Measurements from ENCODE around the gene ASB12.
"Not testable (repeated sequence)": the region's sequence is repeated elsewhere in the genome, so short reads cannot be mapped to it uniquely, and the experiment has no call there.

Gene ASB12, protein sequence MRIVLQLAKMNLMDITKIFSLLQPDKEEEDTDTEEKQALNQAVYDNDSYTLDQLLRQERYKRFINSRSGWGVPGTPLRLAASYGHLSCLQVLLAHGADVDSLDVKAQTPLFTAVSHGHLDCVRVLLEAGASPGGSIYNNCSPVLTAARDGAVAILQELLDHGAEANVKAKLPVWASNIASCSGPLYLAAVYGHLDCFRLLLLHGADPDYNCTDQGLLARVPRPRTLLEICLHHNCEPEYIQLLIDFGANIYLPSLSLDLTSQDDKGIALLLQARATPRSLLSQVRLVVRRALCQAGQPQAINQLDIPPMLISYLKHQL

DNA sequence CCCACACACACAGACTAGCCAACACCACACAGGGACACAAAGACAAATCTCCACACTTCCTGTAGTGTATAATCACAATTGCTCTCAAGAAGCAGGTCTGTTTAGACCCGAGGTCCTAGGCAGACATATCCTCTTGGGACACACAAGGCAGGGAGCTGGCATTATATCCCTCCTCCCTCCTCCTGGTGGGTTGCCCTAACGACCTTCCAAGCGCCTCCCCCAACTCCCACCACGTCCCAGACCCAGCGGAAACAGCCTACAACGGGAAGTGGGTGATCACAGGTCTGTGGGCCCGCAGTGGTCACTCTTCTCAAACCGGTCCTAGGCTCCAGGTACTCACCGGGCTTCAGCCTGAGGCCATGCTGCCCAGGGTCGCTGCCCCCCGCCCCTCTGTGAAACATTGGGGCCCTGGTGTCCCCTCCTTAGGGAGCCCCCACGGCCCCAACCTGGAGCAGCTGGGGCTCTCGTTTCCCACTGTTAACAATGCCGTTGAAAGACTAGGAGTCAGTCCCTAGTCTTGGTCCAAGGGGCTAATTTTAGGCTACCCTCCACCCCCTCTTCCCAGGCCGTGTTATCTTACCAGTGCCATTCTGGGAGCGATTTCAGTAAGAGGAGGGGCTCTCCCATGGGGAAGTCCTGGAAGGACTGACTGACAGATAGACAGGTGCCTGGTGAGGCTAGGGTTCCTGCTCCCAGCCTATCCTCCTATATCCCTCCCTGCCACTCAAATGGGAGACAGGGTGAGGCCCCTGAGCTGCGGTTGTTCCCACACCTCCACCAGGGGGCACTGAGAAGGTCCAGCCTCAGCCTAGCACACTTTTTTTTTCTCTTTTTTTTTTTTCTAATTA lies at the start of gene ASB12:
Gene ASB12 (minus strand): TSS at position 485 of the 848 bp plus-strand sequence. CDS start 4,957 bp downstream, outside the sequence.
- TF ChIP-seq EZH2 (IDR thresholded peaks at IDR 0.05) (no peak), POLR2AphosphoS5 (IDR thresholded peaks at IDR 0.05; ENCODE audit: borderline replicate concordance, low read depth, low read length) (no peak), FOXP2 (optimal IDR thresholded peaks at IDR 0.05; ENCODE audit: control extremely low read depth, extremely low read length, insufficient read depth) (no peak)
- Histone ChIP-seq H3K4me3 (no peak within 1 kb of the TSS), H3K27ac (no peak within 1 kb of the TSS), H3K9ac (ENCODE audit: insufficient read length) (no peak within 1 kb of the TSS), H3K9me3 (ENCODE audit: low read depth, low read length) (no peaks in the 10 kb centered on the region), H3K36me3 (ENCODE audit: insufficient read depth, low read length) (no peaks in the 10 kb centered on the region)
- no peak for DNase-seq (ENCODE audit: low read depth, low spot score)

DNA sequence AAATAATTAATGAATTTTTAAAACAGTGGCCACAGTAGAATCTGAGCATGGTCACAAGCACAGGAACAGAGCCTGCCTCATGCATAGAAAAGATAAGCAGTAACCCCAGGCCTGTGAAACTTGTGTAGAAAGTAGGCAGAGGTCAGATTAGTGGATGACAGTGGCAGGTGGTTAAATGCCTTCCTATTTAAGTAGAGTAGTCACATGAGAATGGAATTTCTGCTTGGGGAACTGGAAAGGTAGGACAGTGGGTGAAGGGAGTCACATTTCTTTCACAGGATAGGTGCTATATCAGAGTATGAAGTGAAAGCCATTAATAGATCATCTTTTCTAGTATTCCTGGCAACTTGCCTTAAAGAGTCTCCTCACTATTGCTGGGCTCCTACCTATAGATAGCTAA lies 34.9 kb upstream of the ASB12 start:
- no peak for DNase-seq (ENCODE audit: low read depth, low spot score)
- H3K9ac ChIP-seq (ENCODE audit: insufficient read length): no peak overlapping the region
- H3K4me3 ChIP-seq: no peak overlapping the region
- H3K9me3 ChIP-seq (ENCODE audit: low read depth, low read length): no peaks in the 10 kb centered on the region
- no peak overlapping the region for H3K27ac ChIP-seq
- H3K36me3 ChIP-seq (ENCODE audit: insufficient read depth, low read length): no peaks in the 10 kb centered on the region
- TF ChIP-seq POLR2AphosphoS5 (IDR thresholded peaks at IDR 0.05; ENCODE audit: borderline replicate concordance, low read depth, low read length): no peak
- no peak for TF ChIP-seq EZH2 (IDR thresholded peaks at IDR 0.05)

DNA sequence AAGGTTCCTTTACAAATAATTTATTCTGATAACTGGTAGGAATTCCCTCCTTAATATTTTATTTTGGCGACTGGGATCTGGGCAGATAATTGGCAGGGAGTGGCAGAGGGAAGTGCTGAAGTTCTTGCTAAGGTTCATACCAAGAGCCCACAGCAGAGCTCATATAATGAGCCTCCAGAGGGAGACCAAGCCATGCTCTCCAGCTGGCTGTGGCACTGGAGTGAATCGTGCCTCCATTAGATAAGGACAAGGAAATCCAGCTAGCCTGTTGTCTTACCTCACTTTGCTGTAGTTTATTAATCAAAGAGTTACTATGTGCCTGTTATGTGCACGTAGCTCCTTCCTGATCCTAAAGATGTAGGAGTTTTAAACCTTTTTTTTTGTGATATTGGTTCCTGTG lies 1.3 kb downstream of the ASB12 start:
- DNase-seq (ENCODE audit: low read depth, low spot score): no peak
- no peak for TF ChIP-seq POLR2AphosphoS5 (IDR thresholded peaks at IDR 0.05; ENCODE audit: borderline replicate concordance, low read depth, low read length)
- TF ChIP-seq EZH2 (IDR thresholded peaks at IDR 0.05): no peak
- no peak for TF ChIP-seq FOXP2 (optimal IDR thresholded peaks at IDR 0.05; ENCODE audit: control extremely low read depth, extremely low read length, insufficient read depth)
- no peak overlapping the region for H3K4me3 ChIP-seq
- H3K9me3 ChIP-seq (ENCODE audit: low read depth, low read length): no peaks in the 10 kb centered on the region
- H3K27ac ChIP-seq: no peak overlapping the region
- no peak overlapping the region for H3K9ac ChIP-seq (ENCODE audit: insufficient read length)
- H3K36me3 ChIP-seq (ENCODE audit: insufficient read depth, low read length): no peaks in the 10 kb centered on the region

DNA sequence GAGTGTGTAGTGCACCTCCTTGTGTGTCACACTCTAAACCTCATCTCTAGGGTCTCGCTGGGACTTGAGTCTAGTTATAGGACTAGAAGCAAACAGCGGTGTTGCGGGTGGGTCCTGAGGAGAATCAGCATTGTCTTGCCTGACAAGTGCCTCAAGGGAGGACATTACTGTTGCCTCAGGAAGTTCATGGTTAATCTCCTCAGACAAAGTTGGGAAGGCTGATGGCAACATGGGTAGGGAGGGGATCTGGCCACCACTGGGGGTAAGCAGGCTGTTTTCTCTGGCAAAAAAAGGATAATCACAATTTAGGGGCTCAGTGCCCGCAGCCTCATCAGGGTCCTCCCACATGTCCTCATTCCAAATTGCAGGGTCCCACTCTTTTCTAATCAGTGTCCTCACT lies 12.4 kb downstream of the ASB12 start:
- Histone ChIP-seq H3K36me3 (ENCODE audit: insufficient read depth, low read length) (no peaks in the 10 kb centered on the region), H3K9ac (ENCODE audit: insufficient read length) (no peak overlapping the region)
- no peak for TF ChIP-seq FOXP2 (optimal IDR thresholded peaks at IDR 0.05; ENCODE audit: control extremely low read depth, extremely low read length, insufficient read depth)
- TF ChIP-seq EZH2 (IDR thresholded peaks at IDR 0.05): no peak
- TF ChIP-seq POLR2AphosphoS5 (IDR thresholded peaks at IDR 0.05; ENCODE audit: borderline replicate concordance, low read depth, low read length): no peak

DNA sequence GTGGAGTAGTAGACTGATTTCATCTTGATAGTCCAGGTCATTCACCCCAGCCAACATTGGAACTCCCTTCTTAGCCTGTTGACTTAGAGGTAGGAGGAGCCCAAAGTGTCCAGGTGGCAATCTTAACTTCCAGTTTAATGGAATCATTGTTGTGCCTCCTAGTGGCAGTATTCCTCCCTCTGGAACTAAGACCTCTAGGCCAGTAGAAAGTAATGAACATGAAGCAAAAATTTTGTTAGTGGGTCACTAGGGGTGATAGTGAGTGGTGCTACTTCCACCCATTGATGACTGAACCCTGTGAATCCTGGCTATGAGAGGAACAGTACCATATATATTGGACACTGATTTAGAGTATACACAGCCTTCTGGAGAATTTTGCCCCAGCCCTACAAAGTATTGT lies 16.4 kb downstream of the ASB12 start:
- not testable (repeated sequence) for H3K9ac ChIP-seq (ENCODE audit: insufficient read length); DNase-seq (ENCODE audit: low read depth, low spot score); H3K36me3 ChIP-seq (ENCODE audit: insufficient read depth, low read length); H3K4me3 ChIP-seq; H3K27ac ChIP-seq; H3K9me3 ChIP-seq (ENCODE audit: low read depth, low read length)

More for the DNA sequence above, 12.4 kb downstream of the ASB12 start:
- DNase-seq (ENCODE audit: low read depth, low spot score): no peak
- H3K4me3 ChIP-seq: no peak overlapping the region
- no peaks in the 10 kb centered on the region for H3K9me3 ChIP-seq (ENCODE audit: low read depth, low read length)
- H3K27ac ChIP-seq: no peak overlapping the region

DNA sequence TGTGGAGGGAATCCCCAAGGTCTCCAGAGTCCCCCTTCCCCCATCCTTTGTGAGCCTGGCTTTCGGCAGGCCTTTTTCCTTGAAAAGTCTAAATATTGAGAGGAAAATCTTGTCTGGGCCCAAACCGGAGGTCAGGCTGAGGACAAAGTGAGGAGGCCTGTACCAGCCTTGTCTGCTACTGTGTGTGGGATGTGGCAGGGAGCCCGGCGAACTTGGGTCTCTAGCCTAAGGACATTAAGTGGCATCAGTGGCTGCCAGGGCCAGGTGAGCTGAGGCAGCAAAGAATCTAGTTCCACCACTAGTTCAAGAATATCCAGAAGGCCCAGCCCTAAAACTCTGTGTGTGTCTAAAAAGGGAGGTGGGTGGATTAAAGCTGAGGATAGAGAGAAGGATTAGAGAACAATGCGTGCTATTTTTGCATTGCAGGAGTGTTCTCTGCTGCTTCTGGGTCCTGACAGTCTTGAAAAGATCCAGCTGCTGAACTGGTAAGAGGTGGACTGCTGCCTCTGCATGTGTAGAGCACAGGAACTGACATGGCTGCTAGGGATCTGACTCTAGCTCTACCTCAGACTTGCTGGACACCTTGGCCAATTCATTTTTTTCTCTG lies 23.7 kb downstream of the ASB12 start:
- no peak for DNase-seq (ENCODE audit: low read depth, low spot score)
- TF ChIP-seq POLR2AphosphoS5 (IDR thresholded peaks at IDR 0.05; ENCODE audit: borderline replicate concordance, low read depth, low read length) (no peak), FOXP2 (optimal IDR thresholded peaks at IDR 0.05; ENCODE audit: control extremely low read depth, extremely low read length, insufficient read depth) (no peak), EZH2 (IDR thresholded peaks at IDR 0.05) (no peak)
- Histone ChIP-seq H3K36me3 (ENCODE audit: insufficient read depth, low read length) (no peaks in the 10 kb centered on the region), H3K9ac (ENCODE audit: insufficient read length) (no peak overlapping the region), H3K27ac (no peak overlapping the region), H3K4me3 (no peak overlapping the region), H3K9me3 (ENCODE audit: low read depth, low read length) (no peaks in the 10 kb centered on the region)

DNA sequence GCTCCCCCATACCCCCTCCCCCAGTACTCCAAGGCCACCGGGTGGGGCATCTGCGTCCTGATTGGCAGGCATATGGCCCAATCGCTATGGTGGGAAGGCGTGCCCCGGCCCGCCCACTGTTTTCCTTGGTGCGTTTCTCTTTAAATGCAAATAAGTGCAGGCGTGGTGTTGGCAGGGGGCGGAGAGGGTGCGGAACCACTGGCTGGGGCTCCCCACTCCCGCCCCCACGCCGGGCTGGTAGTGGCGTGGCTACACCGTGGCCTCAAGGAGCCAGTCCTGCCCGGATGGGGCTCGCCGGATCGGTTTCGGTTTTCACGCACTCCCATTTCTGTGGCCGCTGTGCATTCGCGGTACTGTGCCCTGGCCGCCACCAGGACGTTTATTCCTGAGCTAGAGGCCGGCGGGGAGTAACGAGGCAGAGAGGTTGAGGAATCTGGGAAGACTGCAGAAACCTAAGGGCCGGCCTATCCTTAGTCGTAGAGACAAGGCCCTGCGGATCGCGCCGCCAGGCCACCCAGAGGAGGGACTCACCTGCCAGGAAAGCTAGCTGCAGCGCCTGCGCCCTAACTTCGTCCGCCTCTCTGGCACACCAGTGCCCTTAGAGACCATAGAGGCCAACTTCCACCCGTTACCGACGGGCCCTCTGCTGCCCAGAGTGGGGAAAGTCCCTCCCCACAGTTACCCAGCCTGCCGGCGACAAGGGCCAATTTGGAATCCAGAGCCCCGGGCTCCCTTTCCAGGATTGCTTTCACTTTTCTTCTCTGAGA lies 24.5 kb downstream of the ASB12 start:
- no peaks in the 10 kb centered on the region for H3K9me3 ChIP-seq (ENCODE audit: low read depth, low read length)
- peak; percentile 64 for DNase-seq (ENCODE audit: low read depth, low spot score)
- peak overlapping the region; percentile 41 for H3K9ac ChIP-seq (ENCODE audit: insufficient read length)
- no peak for TF ChIP-seq EZH2 (IDR thresholded peaks at IDR 0.05)
- peak; percentile 59; the same call in 1 of the 2 replicates for TF ChIP-seq POLR2AphosphoS5 (IDR thresholded peaks at IDR 0.05; ENCODE audit: borderline replicate concordance, low read depth, low read length)
- peak overlapping the region; percentile 82 for H3K4me3 ChIP-seq
- no peaks in the 10 kb centered on the region for H3K36me3 ChIP-seq (ENCODE audit: insufficient read depth, low read length)
- H3K27ac ChIP-seq: no peak overlapping the region

DNA sequence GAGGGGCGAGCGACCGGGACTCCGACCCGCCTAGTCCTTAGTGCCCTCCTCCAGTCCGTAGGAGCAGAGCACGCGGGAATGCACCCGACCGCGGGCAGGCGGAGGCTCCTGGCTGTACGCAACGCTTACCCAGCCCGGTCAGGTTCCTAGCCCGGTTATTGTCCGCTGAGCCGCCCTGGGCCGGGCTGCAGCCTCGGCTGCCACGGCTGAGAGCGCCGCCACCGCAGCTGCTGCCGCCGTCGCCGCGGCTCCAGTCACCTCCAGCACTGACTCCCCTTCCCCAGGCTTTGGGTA lies 25.0 kb downstream of the ASB12 start, which contains the start of gene AMER1:
Gene AMER1 (minus strand): TSS at position 268 of the 294 bp plus-strand sequence. CDS start 12,422 bp downstream, outside the sequence.
- Histone ChIP-seq H3K9ac (ENCODE audit: insufficient read length) (peak within 1 kb of the TSS; percentile 57), H3K4me3 (peak within 1 kb of the TSS; percentile 82), H3K27ac (no peak within 1 kb of the TSS), H3K9me3 (ENCODE audit: low read depth, low read length) (no peaks in the 10 kb centered on the region), H3K36me3 (ENCODE audit: insufficient read depth, low read length) (no peaks in the 10 kb centered on the region)
- TF ChIP-seq FOXP2 (optimal IDR thresholded peaks at IDR 0.05; ENCODE audit: control extremely low read depth, extremely low read length, insufficient read depth) (no peak), EZH2 (IDR thresholded peaks at IDR 0.05) (no peak), POLR2AphosphoS5 (IDR thresholded peaks at IDR 0.05; ENCODE audit: borderline replicate concordance, low read depth, low read length) (peak; percentile 24; the same call in 1 of the 2 replicates)
- DNase-seq (ENCODE audit: low read depth, low spot score): no peak
